Measurements from ENCODE around the gene RPL35A. TPM values are rescaled to one million over a fixed set of nuclear protein-coding genes. Genes with fewer than 3 reads are reported as not detected.
A peak's percentile ranks its signal among the peaks of the same experiment; 100 is the strongest.

The RPL35A gene
- total and polyA plus RNA-seq, 2 of the 8 experiments (the other 6 are each of a cell fraction or from before 2014, with no cell fraction given) = 695 to 1,393 TPM

GRCh38 chr3:197960694-197961581 is 10.9 kb downstream of the RPL35A start:
- Histone ChIP-seq H2AFZ (ENCODE audit: low read length) (peak overlapping the region; percentile 97), H3K27ac (ENCODE audit: low read depth, low read length) (peak overlapping the region; percentile 47; the same call in 1 of the 2 replicates), H3K79me2 (ENCODE audit: control insufficient read depth in 1 of 2, insufficient read depth in 2 of 2, low read length in 2 of 2) (no peaks in the 10 kb centered on the region), H3K27me3 (replicated peaks in 1 of 4; ENCODE audit: control insufficient read depth in 3 of 4, extremely low read depth in 1 of 4, insufficient read depth in 3 of 4, low read length in 3 of 4) (no peaks in the 10 kb centered on the region; a peak in 1 of 7 replicates), H3K9ac (replicated peaks in 1 of 4; ENCODE audit: extremely low read depth in 1 of 4, low read depth in 3 of 4, low read length in 3 of 4) (peak overlapping the region; percentile 14 to 76 (median 75)), H4K20me1 (replicated peaks in 1 of 2; ENCODE audit: control insufficient read depth in 1 of 2, insufficient read depth in 2 of 2, low read length in 2 of 2) (peaks cover 2 to 4% of the 10 kb centered on the region in 2 experiments), H4K5ac (ENCODE audit: insufficient read length, low read depth, low read length) (no peak overlapping the region), H3K4me3 (ENCODE audit: extremely low read depth in 1 of 4, insufficient read depth in 2 of 4, low read depth in 3 of 4, low read length in 4 of 4) (peak overlapping the region; percentile 57 to 85 (median 78)), H3K18ac (ENCODE audit: extremely low read depth, low read length) (no peak overlapping the region), H3K79me1 (ENCODE audit: low read depth, low read length) (no peaks in the 10 kb centered on the region), H3K23ac (ENCODE audit: insufficient read length) (no peak overlapping the region), H3K4me2 (ENCODE audit: insufficient read depth in 1 of 2, low read depth in 2 of 2, low read length in 2 of 2) (peak overlapping the region; percentile 98 to 100), H3K56ac (replicated peaks; ENCODE audit: insufficient read length, low read depth, low read length) (no peak overlapping the region), H2AK5ac (ENCODE audit: low read depth, low read length) (no peak overlapping the region), H3K4me1 (replicated peaks in 1 of 4; ENCODE audit: control insufficient read depth in 3 of 4, insufficient read depth in 4 of 4, low read length in 3 of 4) (peaks cover 0 to 3% (median under 1%) of the 10 kb centered on the region in 4 experiments; a peak in 4 of 7 replicates), H3K36me3 (ENCODE audit: control insufficient read depth in 2 of 4, insufficient read depth in 4 of 4, low read length in 3 of 4) (peaks cover 2 to 7% (median 3%) of the 10 kb centered on the region in 4 experiments; a peak in 5 of 8 replicates), H2BK15ac (ENCODE audit: low read length) (no peak overlapping the region), H4K8ac (ENCODE audit: extremely low read depth, insufficient read depth, low read length) (peak overlapping the region; percentile 35; the same call in 1 of the 2 replicates), H2BK5ac (ENCODE audit: low read depth, low read length) (no peak overlapping the region), H3K9me3 (ENCODE audit: insufficient read depth in 2 of 2, low read depth in 1 of 2, low read length in 1 of 2) (no peaks in the 10 kb centered on the region), H4K91ac (replicated peaks; ENCODE audit: insufficient read length, low read length) (no peak overlapping the region), H3K23me2 (ENCODE audit: low read depth, low read length) (peaks cover 9% of the 10 kb centered on the region), H2BK120ac (replicated peaks; ENCODE audit: low read depth, low read length) (no peak overlapping the region), H2BK20ac (ENCODE audit: low read length) (no peak overlapping the region), H3K4ac (replicated peaks; ENCODE audit: insufficient read length, low read depth, low read length) (no peak overlapping the region), H2BK12ac (ENCODE audit: low read depth, low read length) (peak overlapping the region; percentile 6; the same call in 1 of the 2 replicates), H3K14ac (ENCODE audit: insufficient read length) (no peak overlapping the region)
- no peak for DNase-seq (ENCODE audit: low read depth in 1 of 2, low spot score in 2 of 2)
- ChIA-PET CTCF (ENCODE audit: partially characterized antibody) (interaction anchor here (1.0 to 1.5 kb wide), 2 partner anchors 35 to 119 kb away, joined by 3 to 5 read pairs; no protein-coding TSS in a partner anchor), POLR2A (ENCODE audit: partially characterized antibody) (interaction anchor here (7.6 kb wide), 1 partner anchor 10 kb away, joined by 69 read pairs; the partner anchor contains the start of gene RPL35A)
- 30% methylated on average over 23 of the region's 23 CpGs; no CpG with 5 or more reads in 1 of the 2 experiments for WGBS, 2 experiments (ENCODE audit: extremely low coverage in 1 of 2, insufficient coverage in 1 of 2, insufficient read length in 1 of 2, insufficient replicate concordance in 2 of 2, low coverage in 1 of 2, low lambda C conversion rate in 2 of 2, missing lambda C conversion rate in 1 of 2)
- no peak for FAIRE-seq
- TF ChIP-seq RBBP5 (IDR thresholded peaks at IDR 0.05; ENCODE audit: borderline replicate concordance, low read depth, low read length) = no peak
- TF ChIP-seq BACH1 (IDR thresholded peaks at IDR 0.05; ENCODE audit: low read length) = no peak
- TF ChIP-seq CBX8 (IDR thresholded peaks at IDR 0.05; ENCODE audit: borderline replicate concordance, low read depth, low read length) = no peak
- TF ChIP-seq TCF12 (IDR thresholded peaks at IDR 0.05; ENCODE audit: low read depth, low read length) = no peak
- peak; percentile 40 for TF ChIP-seq SAP30 (IDR thresholded peaks at IDR 0.05; ENCODE audit: insufficient read depth, insufficient replicate concordance, low read length)
- TF ChIP-seq RNF2 (IDR thresholded peaks at IDR 0.05; ENCODE audit: borderline replicate concordance, low read depth, low read length, missing control alignments, poor library complexity, severe bottlenecking) = no peak
- TF ChIP-seq CEBPB (IDR thresholded peaks at IDR 0.05; ENCODE audit: low read depth, low read length) = no peak
- no peak for TF ChIP-seq EP300 (IDR thresholded peaks at IDR 0.05; ENCODE audit: borderline replicate concordance in 1 of 2, low read depth in 2 of 2, low read length in 2 of 2)
- TF ChIP-seq EGR1 (IDR thresholded peaks at IDR 0.05; ENCODE audit: borderline replicate concordance, low read depth, low read length) = no peak
- no peak for TF ChIP-seq ZNF274 (IDR thresholded peaks at IDR 0.05; ENCODE audit: borderline replicate concordance, extremely low read depth, low read length)
